GM18498 (cell line): ENCODE data around the gene ID4.

Experiments used
- ATAC-seq: cut with Tn5 transposase; IDR thresholded peaks from one replicate; pipeline ENCODE4 v1.9.1; 2021; ENCODE audit warnings: mild to moderate bottlenecking, moderate library complexity; ENCODE audit not compliant: unreplicated experiment

The ID4 gene

DNA sequence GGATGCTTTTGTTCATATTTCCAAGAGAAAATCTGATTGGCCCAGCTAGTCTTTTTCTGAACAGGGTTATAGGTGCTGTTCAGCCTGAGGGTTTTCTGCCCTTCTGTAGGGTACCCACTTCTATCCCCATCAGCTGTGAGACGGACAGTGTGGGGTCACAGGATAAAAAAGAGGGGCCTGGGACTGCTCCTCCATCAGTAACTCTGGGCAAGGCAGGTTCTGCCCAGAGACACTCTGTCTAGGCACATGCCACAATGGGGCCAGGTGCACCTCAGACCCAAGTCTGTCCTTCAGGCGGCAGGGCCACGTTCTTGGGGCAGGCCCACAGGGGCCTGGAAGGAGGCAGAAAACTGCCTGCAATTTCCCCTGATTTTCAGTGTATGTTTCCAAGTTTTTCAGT, 20.0 kb downstream of the ID4 start:
- no peak for ATAC-seq

DNA sequence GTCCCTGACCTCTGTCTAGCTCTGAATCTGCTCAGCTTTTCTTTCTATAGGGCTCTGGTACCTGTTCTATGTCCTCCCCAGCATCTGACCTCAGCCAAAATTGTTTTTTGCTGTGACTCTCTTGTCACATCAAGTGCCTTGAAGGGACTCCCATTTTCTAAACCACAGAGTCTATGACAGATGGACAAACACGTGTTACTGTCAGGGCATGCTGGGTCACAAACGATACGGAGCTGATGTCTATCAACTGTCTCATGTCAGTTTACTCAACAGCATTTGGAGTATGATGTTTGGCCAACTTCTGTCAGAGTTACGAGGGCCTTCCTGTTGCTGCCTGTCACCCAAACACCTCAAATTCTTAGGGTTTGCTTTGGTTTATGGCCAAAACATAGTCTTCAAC, 20.5 kb downstream of the ID4 start:
- ATAC-seq, result no peak

DNA sequence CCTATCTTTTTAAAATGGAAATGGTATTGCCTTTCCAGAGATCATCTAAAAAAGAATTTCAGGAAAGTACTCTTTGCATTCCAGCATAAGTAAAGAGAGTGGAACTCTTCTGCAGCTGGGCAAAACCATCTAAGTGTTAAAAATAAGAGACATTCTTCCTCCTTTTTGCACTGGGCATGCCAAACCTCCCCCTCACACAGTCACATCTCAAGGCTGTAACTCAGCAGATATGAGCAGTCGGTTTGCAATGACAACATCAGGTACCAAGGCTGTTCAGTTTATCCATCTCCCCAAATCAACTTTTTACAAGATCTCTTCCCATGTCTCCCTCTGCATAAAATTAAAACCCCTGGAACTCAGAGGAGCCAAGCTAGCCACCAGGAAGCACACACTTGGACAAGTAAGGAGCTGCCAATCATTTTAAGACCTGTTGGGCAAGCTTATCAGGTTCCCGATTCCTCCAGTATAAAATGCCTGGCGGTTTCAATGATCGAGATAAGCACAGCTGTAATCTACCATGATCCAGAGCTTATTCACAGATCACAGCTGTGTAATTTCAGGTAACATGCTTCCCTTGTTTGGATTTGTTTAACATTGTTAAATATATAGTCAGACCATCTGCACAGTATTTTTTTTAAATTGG, 23.2 kb downstream of the ID4 start:
- no peak for ATAC-seq

DNA sequence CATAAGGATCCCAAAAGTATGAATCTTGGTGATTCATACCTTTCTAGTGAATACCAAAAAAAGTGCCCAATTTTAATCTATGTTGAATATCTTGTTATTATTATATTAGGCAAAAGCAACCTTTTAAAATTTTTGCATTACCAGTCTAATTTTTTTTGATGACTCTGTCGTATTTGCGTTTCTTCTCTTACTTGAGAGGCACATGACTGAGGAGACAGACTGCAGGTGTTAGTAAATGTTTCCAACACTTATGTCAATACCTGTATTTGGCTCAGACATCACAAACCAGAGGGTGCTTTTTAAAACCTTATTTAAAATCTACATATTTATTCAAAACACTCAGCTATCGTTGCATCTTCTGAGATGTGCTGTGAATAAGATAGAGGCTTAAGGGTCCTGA, 27.1 kb downstream of the ID4 start:
- ATAC-seq, result no peak

DNA sequence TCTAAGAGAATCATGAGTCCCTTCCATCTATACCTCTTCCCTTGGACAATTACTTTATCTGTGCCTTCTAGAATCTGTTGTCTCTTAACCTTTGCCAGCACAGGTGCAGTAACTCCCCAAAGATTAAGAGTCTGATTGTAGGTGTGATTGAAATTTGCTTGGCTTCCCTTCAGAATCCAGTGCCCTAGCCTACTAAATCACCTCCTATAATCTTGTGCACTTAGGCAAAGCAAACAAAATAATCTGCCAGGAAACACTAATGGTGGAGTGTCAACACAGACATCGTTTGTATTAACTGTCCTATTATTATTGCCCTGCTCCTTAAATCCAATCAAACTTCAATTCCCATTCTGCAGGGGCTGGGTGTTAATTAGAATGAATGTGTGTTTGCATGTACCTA, 28.0 kb downstream of the ID4 start:
- no peak for ATAC-seq

DNA sequence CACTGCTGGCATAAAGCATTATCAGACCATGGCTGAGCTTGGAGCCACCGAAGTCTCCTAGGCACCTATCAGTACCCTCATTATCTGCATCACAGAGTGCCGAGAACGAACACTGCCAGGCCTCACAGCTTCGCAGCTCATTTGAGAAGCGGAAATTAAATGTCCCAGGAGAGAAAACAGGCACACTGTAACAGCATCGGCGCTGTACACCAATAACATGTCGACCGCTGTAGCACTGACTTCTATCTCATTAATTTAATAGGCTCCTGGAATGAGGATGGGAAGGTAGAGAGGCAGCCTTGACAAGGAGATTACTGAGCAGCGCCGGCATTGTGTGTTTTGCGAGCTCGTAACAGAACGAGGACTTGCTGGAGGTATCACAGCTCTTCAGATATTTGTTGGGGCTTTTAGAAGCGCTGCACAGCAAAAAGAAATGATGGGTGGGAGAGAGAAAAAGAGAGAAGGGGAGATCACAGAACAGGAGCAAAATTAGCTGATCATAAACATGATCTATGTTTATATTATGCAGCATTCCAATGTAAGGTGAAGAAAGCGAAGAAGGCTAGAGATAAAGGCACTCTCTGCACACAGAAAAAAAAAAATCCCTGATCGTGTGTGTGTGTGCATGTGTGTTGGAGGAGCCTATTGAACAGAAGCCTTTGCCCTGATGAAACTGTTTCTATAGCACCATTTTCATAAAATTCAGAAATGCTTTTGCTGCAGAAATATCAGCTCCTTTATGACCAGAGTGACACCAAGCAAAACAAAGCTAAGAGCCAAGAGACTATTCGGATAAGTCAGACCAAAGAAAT, 29.2 kb downstream of the ID4 start:
- ATAC-seq, result no peak

DNA sequence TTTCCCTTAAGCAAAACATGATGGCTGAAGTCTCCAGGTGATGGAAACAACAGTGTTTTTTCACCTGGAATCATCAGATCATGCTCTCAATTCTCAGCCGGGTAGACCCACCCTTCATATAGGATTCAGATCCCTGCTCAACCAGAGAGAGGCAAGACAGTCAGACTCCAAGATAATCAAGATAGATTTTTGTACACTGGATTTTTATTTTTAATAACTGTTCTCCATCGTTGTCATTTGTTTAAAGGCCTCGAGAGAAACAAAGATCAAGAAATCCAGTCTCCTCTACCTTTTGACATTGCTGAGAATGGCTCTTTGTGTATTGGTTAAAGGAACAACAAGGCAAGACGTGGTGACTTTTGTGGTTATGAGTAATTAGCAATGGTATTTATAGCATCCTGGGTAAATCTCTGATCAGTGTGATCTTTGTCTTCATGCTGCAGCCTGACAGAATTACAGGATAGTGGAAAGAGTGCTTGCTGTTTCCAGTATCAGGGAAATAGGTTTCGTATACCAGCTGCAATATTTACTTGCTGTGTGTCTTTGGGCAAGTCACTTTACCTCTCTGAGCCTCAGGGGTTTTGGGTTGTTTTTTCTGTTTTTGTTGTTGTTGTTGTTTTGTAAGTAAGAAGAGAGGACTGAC, 29.9 kb downstream of the ID4 start:
- no peak for ATAC-seq

DNA sequence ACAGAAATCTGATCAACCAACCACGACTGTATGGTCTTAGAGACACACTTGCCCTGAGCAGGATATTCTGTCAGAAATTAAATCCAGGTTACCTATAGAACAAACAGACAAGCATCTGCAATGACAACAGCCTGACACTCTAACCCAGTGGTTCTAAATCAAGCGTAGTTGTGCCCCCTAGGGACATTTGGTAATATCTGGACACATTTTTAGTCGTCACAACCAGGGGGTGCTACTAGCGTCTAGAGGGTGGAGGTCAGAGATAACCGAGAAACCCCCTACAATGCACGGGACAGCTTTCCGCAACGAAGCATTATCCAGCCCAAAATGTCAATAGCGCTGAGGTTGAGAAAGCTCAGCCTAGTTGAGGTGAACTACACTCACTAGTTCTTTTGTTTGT, 32.3 kb downstream of the ID4 start:
- no peak for ATAC-seq

DNA sequence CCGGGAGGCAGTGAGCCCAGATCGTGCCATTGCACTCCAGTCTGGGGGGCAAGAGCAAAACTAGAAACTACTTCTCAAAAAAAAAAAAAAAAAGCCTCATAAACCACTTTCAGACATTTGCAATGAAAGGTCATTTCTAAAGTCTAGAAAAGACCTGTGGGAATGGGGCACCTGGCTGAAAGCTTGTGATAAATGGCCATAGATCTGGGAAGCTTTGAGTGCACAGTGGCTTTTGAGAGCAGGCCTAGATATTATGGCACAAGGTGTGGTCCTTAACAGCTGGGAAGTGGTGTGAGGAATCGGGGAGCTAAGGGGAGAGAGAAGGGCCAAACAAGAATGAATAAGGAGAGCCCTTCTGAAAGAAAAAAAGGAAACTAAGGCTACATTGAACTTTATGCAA, 33.2 kb downstream of the ID4 start:
- no peak for ATAC-seq

DNA sequence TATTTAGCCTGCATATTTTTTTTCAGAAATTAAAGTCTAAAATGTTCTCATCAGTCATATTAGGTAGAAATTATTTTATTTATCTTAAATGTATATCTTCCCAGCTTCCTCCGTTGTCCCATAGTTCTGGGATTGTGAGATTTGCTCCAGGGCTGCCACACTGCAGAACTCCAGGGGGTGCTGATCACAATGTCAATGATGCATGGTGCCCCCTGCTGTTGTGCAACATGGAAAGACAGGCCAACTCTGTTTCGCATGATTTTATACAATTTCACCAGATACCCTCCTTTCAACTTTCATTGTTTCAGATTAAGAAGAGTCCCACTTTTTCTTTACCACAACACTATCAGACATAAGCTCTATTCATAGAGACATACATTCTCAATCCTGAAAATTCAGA, 35.9 kb downstream of the ID4 start:
- no peak for ATAC-seq

DNA sequence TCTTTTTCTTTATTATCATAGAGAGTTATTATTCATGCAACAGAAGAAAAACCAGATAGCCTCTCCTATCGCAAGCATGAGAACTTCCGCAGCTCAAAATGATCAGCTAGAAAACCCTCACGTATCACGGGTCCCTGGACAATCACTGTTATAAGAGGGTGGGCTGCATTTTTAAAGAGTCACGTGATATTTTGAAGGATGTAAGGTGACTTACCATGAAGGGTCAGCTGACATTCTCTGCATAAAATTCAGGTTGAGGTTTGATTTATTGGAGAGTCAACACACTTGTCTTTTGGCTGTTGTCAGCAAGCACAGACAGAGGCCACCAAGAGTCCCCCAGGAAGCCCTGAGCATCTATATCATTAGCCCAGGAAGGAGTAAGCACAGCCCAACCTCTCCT, 39.5 kb downstream of the ID4 start:
- ATAC-seq, result no peak

DNA sequence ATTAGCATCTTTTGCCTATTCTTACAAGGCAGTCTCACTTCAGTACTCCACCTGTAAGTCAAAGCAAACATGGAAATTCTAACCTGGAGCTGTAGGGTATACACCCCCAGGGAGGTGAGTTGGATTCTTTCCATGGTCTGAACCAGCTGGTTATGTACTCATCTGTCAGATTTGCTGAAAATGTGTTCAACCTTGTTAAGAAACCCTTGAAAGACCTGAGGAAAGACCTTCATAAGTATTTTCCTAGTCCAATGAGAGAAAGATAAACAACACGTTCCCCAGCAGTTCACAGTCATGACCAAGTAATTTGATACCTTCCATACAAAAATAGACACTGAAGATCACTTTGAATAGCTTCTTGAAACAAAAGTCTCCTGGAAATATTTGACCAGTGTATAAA, 42.5 kb downstream of the ID4 start:
- no peak for ATAC-seq

DNA sequence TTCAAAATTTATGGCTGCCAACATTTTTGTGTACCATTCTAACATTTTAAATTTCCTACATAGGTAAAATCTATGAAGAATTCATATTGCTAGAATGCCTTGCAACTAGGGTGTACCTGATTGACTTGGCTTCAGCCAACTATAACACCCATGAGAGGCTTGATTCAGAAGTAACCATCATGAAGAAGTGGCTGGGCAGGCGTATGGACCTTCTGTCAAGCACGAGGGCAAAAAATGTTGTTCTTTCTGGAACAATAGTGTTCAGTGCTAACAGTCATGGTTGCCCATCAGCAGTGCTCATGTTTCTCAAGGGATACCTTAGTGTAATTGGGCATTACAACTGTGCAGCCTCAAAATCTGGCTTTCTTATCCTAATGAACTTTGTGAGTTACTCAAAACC, 42.9 kb downstream of the ID4 start:
- ATAC-seq, result no peak

DNA sequence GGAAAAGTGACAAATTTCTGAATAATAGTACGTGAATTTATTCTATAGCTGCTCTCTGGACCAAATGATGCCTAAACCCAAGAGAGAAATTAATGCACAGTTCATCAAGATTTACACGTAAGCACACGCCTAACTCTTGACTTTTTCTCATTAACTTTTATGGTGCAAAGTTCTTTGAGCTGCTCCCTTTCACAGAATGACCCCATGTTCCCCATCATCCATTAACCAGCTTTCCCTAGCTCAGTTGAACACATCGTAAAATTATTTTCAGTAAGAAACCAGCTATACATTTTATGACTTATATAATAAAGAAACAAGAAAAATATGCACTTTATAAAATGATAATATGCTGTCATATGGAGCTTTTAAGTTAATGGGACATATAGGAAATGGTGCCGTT, 54.3 kb downstream of the ID4 start:
- ATAC-seq, result no peak
